ENCODE measurements around the gene GM2A.
"Not testable (repeated sequence)": the region's sequence is repeated elsewhere in the genome, so short reads cannot be mapped to it uniquely, and the experiment has no call there.

Gene GM2A

GRCh38 chr5:151250346-151251000, 2.5 kb upstream of the GM2A start:
- in situ Hi-C loops (cut with HindIII; ENCODE audit: low pct_ligation_motif_present, low sequenced_read_pairs), result no loop called here
- H3K27me3 ChIP-seq (replicated peaks), result peaks cover 2% of the 10 kb centered on the region
- H3K27ac ChIP-seq, result no peak overlapping the region
- no peaks in the 10 kb centered on the region for H3K36me3 ChIP-seq (replicated peaks)
- no peak for DNase-seq
- H3K4me3 ChIP-seq (ENCODE audit: low read depth, low read length), result no peak overlapping the region
- TF ChIP-seq, protein P1, sequence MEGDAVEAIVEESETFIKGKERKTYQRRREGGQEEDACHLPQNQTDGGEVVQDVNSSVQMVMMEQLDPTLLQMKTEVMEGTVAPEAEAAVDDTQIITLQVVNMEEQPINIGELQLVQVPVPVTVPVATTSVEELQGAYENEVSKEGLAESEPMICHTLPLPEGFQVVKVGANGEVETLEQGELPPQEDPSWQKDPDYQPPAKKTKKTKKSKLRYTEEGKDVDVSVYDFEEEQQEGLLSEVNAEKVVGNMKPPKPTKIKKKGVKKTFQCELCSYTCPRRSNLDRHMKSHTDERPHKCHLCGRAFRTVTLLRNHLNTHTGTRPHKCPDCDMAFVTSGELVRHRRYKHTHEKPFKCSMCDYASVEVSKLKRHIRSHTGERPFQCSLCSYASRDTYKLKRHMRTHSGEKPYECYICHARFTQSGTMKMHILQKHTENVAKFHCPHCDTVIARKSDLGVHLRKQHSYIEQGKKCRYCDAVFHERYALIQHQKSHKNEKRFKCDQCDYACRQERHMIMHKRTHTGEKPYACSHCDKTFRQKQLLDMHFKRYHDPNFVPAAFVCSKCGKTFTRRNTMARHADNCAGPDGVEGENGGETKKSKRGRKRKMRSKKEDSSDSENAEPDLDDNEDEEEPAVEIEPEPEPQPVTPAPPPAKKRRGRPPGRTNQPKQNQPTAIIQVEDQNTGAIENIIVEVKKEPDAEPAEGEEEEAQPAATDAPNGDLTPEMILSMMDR (IDR thresholded peaks at IDR 0.05; ENCODE audit: low read depth, low read length, missing control alignments), result no peak

DNA sequence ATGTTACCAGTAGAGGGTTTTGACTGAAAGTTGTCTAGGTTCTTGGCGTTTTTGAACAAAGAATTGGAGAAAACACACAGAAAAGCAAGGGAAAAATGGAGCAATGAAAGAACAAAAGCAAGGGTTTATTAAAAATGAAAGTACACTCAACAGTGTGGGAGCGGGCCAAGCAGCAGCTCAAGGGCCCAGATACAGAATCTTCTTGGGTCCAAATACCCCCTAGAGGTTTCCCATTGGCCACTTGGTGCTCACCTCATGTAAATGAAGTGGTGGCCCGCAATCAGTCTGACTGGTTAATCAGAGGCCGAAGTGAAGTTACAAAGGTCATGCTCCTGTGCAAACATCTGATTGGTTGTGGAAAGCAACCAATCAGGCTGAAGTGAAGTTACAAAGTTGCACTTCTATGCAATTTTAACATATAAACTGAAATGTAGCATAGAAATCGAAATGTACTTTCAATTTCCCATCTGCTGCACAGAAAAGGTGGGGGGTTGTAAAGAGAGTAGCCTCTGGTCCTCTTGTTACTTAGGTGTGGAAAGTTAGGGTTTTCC, 1.9 kb upstream of the GM2A start:
- Histone ChIP-seq H3K27ac (no peak overlapping the region), H3K36me3 (replicated peaks) (no peaks in the 10 kb centered on the region), H3K4me3 (ENCODE audit: low read depth, low read length) (no peak overlapping the region), H3K27me3 (replicated peaks) (peaks cover 2% of the 10 kb centered on the region)
- in situ Hi-C loops (cut with HindIII; ENCODE audit: low pct_ligation_motif_present, low sequenced_read_pairs), result no loop called here
- TF ChIP-seq, protein P1 (IDR thresholded peaks at IDR 0.05; ENCODE audit: low read depth, low read length, missing control alignments), result no peak
- DNase-seq, result no peak

GRCh38 chr5:151251621-151252020, 1.4 kb upstream of the GM2A start:
- TF ChIP-seq, protein P1 (IDR thresholded peaks at IDR 0.05; ENCODE audit: low read depth, low read length, missing control alignments), result no peak
- no peak for DNase-seq
- Histone ChIP-seq H3K27ac (no peak overlapping the region), H3K4me3 (ENCODE audit: low read depth, low read length) (no peak overlapping the region), H3K27me3 (replicated peaks) (peaks cover 2% of the 10 kb centered on the region), H3K36me3 (replicated peaks) (no peaks in the 10 kb centered on the region)
- in situ Hi-C loops (cut with HindIII; ENCODE audit: low pct_ligation_motif_present, low sequenced_read_pairs), result no loop called here

DNA sequence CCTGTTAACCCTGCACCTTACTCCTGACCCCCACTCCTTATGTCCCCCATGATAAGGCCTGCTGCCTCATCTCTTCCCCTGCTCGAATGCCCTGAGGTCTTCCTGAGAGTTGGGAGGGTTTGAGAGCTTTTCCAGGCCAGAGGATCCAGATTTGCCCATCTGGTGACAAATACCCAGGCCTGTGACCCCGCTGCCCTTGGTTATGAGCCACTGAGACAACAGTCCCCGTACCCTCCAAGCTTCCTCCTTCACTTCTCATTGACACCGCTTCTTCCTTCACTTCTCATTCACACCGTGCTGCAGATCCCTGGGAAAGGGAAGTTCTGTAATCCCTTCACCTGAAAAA, 593 bp downstream of the GM2A start:
- peak overlapping the region; percentile 83 for H3K4me3 ChIP-seq (ENCODE audit: low read depth, low read length)
- no peaks in the 10 kb centered on the region for H3K36me3 ChIP-seq (replicated peaks)
- H3K27ac ChIP-seq, result no peak overlapping the region
- in situ Hi-C loops (cut with HindIII; ENCODE audit: low pct_ligation_motif_present, low sequenced_read_pairs), result no loop called here
- TF ChIP-seq, protein P1 (IDR thresholded peaks at IDR 0.05; ENCODE audit: low read depth, low read length, missing control alignments), result no peak
- no peaks in the 10 kb centered on the region for H3K27me3 ChIP-seq (replicated peaks)
- no peak for DNase-seq

- no peak overlapping the region for H3K4me3 ChIP-seq (ENCODE audit: low read depth, low read length)
- TF ChIP-seq, protein P1 (IDR thresholded peaks at IDR 0.05; ENCODE audit: low read depth, low read length, missing control alignments), result no peak
- in situ Hi-C loops (cut with HindIII; ENCODE audit: low pct_ligation_motif_present, low sequenced_read_pairs), result no loop called here
Observed at GRCh38 chr5:151254556-151254955, 1.6 kb downstream of the GM2A start.

DNA sequence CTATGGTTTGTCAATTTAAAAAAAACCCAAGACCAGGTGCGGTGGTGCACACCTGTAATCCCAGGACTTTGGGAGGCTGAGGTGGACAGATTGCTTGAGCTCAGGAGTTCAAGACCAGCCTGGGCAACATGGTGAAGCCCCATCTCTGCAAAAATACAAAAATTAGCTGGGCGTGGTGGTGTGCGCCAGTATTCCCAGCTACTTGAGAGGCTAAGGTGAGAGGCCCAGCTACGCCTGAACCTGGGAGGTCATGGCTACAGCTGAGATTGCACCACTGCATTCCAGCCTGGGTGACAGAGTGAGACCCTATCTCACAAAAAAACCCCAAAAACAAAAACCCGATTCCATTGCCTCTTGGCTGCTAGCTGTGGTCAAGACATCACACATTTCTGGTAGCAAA, 2.0 kb downstream of the GM2A start:
- H3K27ac ChIP-seq; in situ Hi-C loops (cut with HindIII; ENCODE audit: low pct_ligation_motif_present, low sequenced_read_pairs); H3K4me3 ChIP-seq (ENCODE audit: low read depth, low read length); DNase-seq; H3K27me3 ChIP-seq (replicated peaks); H3K36me3 ChIP-seq (replicated peaks): not testable (repeated sequence)

More at GRCh38 chr5:151254556-151254955, 1.6 kb downstream of the GM2A start:
- no peak overlapping the region for H3K27ac ChIP-seq
- H3K36me3 ChIP-seq (replicated peaks), result no peaks in the 10 kb centered on the region
- no peak for DNase-seq
- no peaks in the 10 kb centered on the region for H3K27me3 ChIP-seq (replicated peaks)
